ENCODE data around the gene ZDHHC14. TPM values are rescaled to one million over a fixed set of nuclear protein-coding genes. Genes with fewer than 3 reads are reported as not detected.

ZDHHC14 gene
- total RNA-seq, 1 experiment from 2014 or later: 1.7 TPM

DNA sequence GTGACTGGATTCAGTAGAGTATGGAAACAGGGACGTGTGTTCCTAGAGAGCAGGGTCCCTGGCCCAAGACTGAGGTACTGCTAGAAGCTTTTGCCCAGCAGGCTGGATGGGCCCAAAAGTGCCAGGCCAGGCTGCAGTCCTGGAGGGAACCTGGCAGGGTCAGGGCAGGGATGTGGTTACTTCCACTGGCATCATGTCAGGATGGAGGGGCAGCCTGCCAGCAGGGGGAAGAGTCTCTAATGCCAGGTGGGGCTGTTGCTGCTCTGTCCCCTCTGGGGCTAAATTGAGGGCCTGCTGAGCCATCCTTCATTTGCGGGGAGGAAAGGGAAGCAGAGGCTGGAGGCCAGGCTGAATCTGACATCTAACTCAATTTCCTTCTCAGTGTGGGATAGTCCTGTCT lies 17.2 kb downstream of the ZDHHC14 start:
- no peak overlapping the region for H2BK15ac ChIP-seq (ENCODE audit: low read depth, low read length)
- no peak overlapping the region for H3K18ac ChIP-seq (ENCODE audit: insufficient read length, low read depth, low read length)
- no peak overlapping the region for H3K9ac ChIP-seq (ENCODE audit: extremely low read depth, insufficient read length, low read length)
- no peaks in the 10 kb centered on the region for H3K79me1 ChIP-seq (ENCODE audit: insufficient read depth, low read depth, low read length, poor library complexity, severe bottlenecking)
- Mint-ChIP-seq H3K36me3 (ENCODE audit: insufficient read depth in 1 of 3, low read depth in 3 of 3) (peaks cover 0 to 1% (median 0%) of the 10 kb centered on the region in 3 experiments; a peak in 2 of 7 replicates), H3K27ac (no peak overlapping the region), H3K4me3 (no peak overlapping the region), H3K9me3 (no peaks in the 10 kb centered on the region), H3K27me3 (ENCODE audit: low read depth) (no peaks in the 10 kb centered on the region), H3K4me1 (peaks cover 19 to 26% of the 10 kb centered on the region in 2 experiments)
- H3K56ac ChIP-seq (ENCODE audit: insufficient read length, low read depth, low read length): no peak overlapping the region
- H3K23me2 ChIP-seq (ENCODE audit: insufficient read length, low read depth, low read length, poor library complexity, severe bottlenecking): no peaks in the 10 kb centered on the region
- H4K20me1 ChIP-seq (ENCODE audit: control insufficient read depth, insufficient read depth, insufficient read length): no peaks in the 10 kb centered on the region
- TF ChIP-seq, protein P1, sequence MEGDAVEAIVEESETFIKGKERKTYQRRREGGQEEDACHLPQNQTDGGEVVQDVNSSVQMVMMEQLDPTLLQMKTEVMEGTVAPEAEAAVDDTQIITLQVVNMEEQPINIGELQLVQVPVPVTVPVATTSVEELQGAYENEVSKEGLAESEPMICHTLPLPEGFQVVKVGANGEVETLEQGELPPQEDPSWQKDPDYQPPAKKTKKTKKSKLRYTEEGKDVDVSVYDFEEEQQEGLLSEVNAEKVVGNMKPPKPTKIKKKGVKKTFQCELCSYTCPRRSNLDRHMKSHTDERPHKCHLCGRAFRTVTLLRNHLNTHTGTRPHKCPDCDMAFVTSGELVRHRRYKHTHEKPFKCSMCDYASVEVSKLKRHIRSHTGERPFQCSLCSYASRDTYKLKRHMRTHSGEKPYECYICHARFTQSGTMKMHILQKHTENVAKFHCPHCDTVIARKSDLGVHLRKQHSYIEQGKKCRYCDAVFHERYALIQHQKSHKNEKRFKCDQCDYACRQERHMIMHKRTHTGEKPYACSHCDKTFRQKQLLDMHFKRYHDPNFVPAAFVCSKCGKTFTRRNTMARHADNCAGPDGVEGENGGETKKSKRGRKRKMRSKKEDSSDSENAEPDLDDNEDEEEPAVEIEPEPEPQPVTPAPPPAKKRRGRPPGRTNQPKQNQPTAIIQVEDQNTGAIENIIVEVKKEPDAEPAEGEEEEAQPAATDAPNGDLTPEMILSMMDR (conservative IDR thresholded peaks at IDR 0.05): peak; percentile 33; the same call in 2 of the 3 replicates
- no peaks in the 10 kb centered on the region for H3K79me2 ChIP-seq (ENCODE audit: insufficient read depth, low read length)
- no peak overlapping the region for H3K4me2 ChIP-seq (ENCODE audit: insufficient read depth, insufficient read length, low read length)
- no peak overlapping the region for H4K91ac ChIP-seq (ENCODE audit: insufficient read length, low read depth, low read length)
- H2BK5ac ChIP-seq (ENCODE audit: insufficient read length, low read length): no peak overlapping the region
- no peak overlapping the region for H2BK20ac ChIP-seq (ENCODE audit: low read depth, low read length, poor library complexity, severe bottlenecking)
- no peak overlapping the region for H4K5ac ChIP-seq (ENCODE audit: insufficient read length, low read depth, low read length)
- H2BK12ac ChIP-seq (ENCODE audit: insufficient read length, low read depth, low read length): no peak overlapping the region
- no peak overlapping the region for H2BK120ac ChIP-seq (ENCODE audit: low read depth, low read length, poor library complexity, severe bottlenecking)
- no peak overlapping the region for H2AFZ ChIP-seq (ENCODE audit: low read length)
- no peak overlapping the region for H3T11ph ChIP-seq (ENCODE audit: low read length)
- no peaks in the 10 kb centered on the region for H3K9me3 ChIP-seq (ENCODE audit: control insufficient read depth, low read depth, low read length)
- no peak overlapping the region for H3K14ac ChIP-seq (ENCODE audit: insufficient read depth, low read length)
- no peaks in the 10 kb centered on the region for H3K27me3 ChIP-seq (ENCODE audit: insufficient read depth, low read length)
- H3K4ac ChIP-seq (ENCODE audit: low read depth, low read length): no peak overlapping the region
- H2AK5ac ChIP-seq (ENCODE audit: insufficient read length, low read length): no peak overlapping the region
- H4K8ac ChIP-seq (replicated peaks; ENCODE audit: insufficient read length, low read depth, low read length): no peak overlapping the region
- WGBS (ENCODE audit: extremely low coverage, insufficient read length, low lambda C conversion rate): no CpG with 5 or more reads among the region's 2 CpGs
- no peak overlapping the region for H3K23ac ChIP-seq (ENCODE audit: insufficient read length, low read depth, low read length)
- no peaks in the 10 kb centered on the region for H3K4me1 ChIP-seq (ENCODE audit: insufficient read depth, low read length)
- DNase-seq: no peak
- H3K27ac ChIP-seq (ENCODE audit: insufficient read length, low read depth, low read length): no peak overlapping the region

All from H9 (cell line).